GM19463 (cell line): ENCODE results near the gene CRPPA.
"Not testable (repeated sequence)": the region's sequence is repeated elsewhere in the genome, so short reads cannot be mapped to it uniquely, and the experiment has no call there.

Experiments used
- ATAC-seq: cut with Tn5 transposase; IDR thresholded peaks from one replicate; pipeline ENCODE4 v1.9.1; 2021; ENCODE audit warnings: mild to moderate bottlenecking, moderate library complexity; ENCODE audit not compliant: unreplicated experiment

CRPPA gene

DNA sequence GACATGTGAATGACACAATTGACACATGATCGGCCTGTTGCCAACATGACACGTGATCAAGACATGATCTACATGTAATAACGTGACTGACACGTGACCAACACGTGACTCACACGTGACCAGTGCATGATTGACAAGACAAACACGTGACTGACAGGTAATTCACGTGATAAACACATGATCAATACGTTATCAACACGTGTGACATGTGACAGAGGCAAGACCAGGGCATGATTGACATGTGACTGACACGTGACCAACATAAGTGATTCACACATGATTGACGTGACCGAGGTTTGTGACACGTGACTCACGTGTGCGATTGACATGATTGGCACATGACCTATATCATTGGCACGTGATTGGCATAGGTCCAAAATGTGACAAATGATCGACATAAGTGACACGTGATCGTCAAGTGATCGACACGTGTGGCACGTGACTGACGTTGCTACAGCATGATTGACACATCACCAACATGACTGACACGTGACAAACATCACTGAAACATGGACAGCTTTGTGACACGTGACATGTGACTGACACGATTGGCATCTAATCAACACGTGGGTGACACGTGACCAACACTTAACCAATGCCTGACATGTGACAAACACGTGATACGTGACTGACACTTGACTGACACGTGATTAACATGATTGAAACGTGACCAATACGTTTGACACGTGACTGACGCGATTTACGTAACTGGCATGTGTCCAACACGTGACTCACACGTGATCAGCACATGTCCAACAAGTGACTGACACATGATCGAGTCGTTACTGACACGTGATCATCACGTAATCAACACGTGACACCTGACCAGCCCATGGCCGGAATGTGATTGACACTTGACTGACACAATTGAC, 23.0 kb downstream of the CRPPA start:
- ATAC-seq: no peak

DNA sequence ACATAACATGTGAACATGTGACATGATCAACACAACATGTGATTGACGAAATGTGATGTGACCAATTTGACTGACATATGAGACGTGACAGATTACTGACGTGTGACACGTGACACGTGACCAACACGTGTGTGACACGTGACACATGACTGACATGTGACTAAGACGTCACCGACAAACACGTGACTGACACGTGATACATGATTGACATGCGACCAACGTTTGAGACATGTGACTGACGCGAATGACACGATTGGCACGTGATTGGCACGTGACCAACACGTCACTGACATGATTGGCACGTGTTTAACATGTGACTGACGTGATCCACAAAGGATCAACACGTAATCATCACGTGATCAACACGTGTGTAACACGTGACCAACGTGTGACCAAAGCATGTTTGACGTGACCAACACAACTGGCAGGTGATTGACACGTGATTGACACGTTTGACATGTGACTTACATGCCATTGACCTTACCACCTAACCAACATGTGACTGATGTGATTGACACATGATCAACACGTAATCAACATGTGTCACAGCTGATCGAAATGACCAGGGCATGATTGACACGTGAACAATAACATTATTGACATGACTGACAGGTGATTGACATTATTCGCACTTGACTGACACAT, 23.7 kb downstream of the CRPPA start:
- no peak for ATAC-seq

DNA sequence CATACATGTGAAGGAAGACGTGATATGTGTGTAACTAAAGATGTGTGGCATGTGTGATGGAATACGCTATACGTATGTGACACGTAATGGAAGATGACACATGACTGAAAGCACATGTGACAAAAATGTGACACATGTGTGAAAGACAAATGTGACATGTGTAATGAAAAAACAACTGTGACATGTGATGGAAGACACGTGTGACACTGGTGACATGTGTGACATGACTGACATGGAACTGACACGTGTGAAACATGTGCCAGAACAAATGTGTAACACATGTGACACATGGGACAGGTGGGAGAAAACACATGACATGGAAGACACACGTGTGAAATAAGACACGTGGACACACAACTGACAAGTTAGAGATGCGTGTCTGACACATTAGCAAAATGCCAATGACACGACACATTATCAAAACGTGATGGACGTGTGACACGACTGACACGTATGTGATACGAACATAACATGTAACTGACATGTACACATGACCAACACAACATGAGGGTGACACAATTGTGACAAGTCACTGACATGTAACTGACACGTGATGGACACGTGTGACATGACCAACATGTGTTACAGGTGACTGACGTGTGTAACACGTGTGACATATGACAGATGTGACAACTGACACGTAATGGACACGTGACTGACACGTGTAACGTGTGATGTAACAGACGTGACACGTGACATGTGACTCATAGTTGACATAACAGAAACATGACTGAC, 24.4 kb downstream of the CRPPA start:
- no peak for ATAC-seq

DNA sequence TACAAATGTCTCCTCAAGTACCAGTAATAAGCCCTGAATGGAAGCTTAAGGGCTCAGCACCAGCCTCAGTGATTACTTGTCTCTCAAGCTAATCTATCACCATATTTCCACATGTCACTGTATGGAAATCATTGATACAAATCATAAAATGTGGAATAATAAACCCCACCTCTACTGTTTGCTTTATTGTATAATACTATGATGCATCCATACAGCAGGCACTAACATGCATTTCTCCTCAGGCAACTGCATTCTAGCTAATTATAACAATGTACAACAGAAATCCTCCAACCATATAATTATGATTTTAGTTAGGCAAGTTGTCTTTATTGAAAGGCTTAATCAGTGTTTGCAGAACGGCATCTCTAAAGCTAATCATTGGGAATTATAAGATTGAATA, 26.2 kb downstream of the CRPPA start:
- no peak for ATAC-seq

DNA sequence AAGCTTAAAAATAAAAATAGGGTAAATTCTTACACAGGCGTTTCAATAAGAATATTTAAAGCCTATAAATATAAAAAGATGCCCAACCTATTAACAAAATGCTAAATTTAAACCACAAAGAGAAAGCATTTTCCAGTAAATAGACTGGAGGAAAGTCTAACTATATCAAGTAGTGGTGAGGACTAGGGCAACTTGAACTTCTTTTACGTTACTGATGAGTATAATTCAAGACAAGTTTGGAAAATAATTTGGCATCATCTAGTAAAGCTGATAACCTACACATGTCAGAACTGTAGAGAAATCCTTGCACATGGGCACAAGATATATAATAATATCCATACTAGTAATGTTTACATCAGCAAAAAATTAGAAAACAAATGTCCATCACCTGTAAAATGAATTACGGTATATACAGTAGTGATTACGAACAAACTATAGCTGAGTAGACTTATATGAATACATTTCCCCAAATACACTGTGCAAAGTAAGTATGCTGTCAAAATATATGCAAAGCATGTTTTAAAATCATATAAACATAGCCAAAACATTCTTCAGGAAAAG, 27.4 kb downstream of the CRPPA start:
- ATAC-seq: no peak

DNA sequence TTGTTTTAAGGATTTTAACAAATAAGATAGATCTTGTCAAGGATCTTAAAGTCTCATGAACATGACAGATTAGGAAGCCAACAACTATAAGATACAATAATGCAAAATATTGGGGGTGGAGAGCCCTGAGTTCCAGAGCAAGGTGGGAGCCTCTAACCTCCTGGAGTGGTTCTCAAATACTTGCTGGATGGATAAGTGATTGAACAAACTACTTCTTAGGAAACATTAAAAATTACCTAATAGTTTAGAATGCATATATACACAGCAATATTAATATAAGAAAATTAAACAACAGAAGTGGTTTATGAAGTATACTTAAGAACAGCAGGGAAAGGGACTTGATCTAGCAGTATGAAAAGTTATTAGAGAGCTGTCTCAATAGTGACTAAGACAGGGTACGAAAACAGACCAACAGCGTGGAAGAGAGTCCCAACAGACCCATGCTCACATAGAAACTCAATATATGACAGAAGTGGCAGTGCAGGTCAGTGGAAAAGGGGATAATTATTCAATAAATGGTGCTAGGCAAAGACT, 28.3 kb downstream of the CRPPA start:
- no peak for ATAC-seq

DNA sequence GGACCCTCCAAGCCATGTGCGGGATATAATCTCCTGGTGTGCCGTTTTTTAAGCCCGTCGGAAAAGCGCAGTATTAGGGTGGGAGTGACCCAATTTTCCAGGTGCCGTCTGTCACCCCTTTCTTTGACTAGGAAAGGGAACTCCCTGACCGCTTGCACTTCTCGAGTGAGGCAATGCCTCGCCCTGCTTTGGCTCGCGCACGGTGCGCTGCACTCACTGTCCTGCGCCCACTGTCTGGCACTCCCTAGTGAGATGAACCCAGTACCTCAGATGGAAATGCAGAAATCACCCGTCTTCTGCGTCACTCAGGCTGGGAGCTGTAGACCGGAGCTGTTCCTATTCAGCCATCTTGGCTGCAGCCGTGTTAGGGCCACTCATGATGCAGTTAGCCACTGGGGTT, 37.6 kb downstream of the CRPPA start:
- ATAC-seq: not testable (repeated sequence)

DNA sequence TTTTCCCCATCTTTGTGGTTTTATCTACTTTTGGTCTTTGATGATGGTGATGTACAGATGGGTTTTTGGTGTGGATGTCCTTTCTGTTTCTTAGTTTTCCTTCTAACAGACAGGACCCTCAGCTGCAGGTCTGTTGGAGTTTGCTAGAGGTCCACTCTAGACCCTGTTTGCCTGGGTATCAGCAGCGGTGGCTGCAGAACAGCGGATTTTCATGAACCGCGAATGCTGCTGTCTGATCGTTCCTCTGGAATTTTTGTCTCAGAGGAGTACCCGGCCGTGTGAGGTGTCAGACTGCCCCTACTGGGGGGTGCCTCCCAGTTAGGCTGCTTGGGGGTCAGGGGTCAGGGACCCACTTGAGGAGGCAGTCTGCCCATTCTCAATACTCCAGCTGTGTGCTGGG, 38.2 kb downstream of the CRPPA start:
- ATAC-seq: not testable (repeated sequence)
